GM21529 (cell line): ENCODE data around the gene ACER3.

Experiments
- ATAC-seq: cut with Tn5 transposase; IDR thresholded peaks from one replicate; pipeline ENCODE4 v1.9.1; 2021; ENCODE audit not compliant: unreplicated experiment

ACER3 gene

GRCh38 chr11:77072851-77073327 is 212.2 kb downstream of the ACER3 start:
- ATAC-seq, result no peak

GRCh38 chr11:77073328-77074001 is 212.7 kb downstream of the ACER3 start:
- no peak for ATAC-seq

GRCh38 chr11:77074205-77074604 is 213.5 kb downstream of the ACER3 start:
- ATAC-seq, result no peak

GRCh38 chr11:77074626-77075221 is 214.0 kb downstream of the ACER3 start:
- ATAC-seq, result no peak

GRCh38 chr11:77075425-77075905 is 214.7 kb downstream of the ACER3 start:
- no peak for ATAC-seq
